SK-N-MC (cell line): ENCODE results near the gene GZF1.

Source experiments
- EZH2 ChIP-seq: fragments of 200-600 bp; sonication (generic); IDR thresholded peaks from one replicate; pipeline ENCODE4 v1.6.1; 2017; ENCODE audit warnings: antibody characterized with exemption
- POLR2AphosphoS5 ChIP-seq: IDR thresholded peaks from 2 replicates; pipeline ENCODE4 v1.6.1; 2012; ENCODE audit warnings: mild to moderate bottlenecking, low read depth, low read length, borderline replicate concordance

- TF ChIP-seq EZH2 = no peak
- no peak for TF ChIP-seq POLR2AphosphoS5
Observed at GRCh38 chr20:23336476-23336875, 25.5 kb upstream of the GZF1 start.
